Thymus (tissue), 11 donors: Measurements from ENCODE around the gene TMEM131L. TPM values are rescaled to one million over a fixed set of nuclear protein-coding genes. Genes with fewer than 3 reads are reported as not detected.

Experiments
- DNase-seq, 9 donors: peaks; one replicate each; pipeline ENCODE4 v3.0.0-alpha.2; 2013; ENCODE audit warnings: low spot score in 9 of 9, low read depth in 6 of 9, missing footprints in 1 of 9
- H3K27ac ChIP-seq, 2 donors: one replicate each; pipeline ENCODE4 v1.5.1; 2013; ENCODE audit warnings: control low read depth in 1 of 2, low read depth in 1 of 2, low read length in 1 of 2, mild to moderate bottlenecking in 1 of 2, moderate library complexity in 1 of 2
- H3K27me3 ChIP-seq, 2 donors: one replicate each; pipeline ENCODE4 v1.5.1; 2013; ENCODE audit warnings: low read length in 1 of 2; ENCODE audit not compliant: control insufficient read depth in 2 of 2, insufficient read depth in 1 of 2
- H3K36me3 ChIP-seq, 2 donors: one replicate each; pipeline ENCODE4 v1.5.1; 2013; ENCODE audit warnings: low read length in 1 of 2, mild to moderate bottlenecking in 1 of 2, moderate library complexity in 1 of 2; ENCODE audit not compliant: control insufficient read depth in 2 of 2, insufficient read depth in 2 of 2
- H3K4me1 ChIP-seq, 2 donors: one replicate each; pipeline ENCODE4 v1.5.1; 2013; ENCODE audit warnings: low read length in 2 of 2; ENCODE audit not compliant: control insufficient read depth in 2 of 2, insufficient read depth in 2 of 2
- H3K4me3 ChIP-seq, 2 donors: one replicate each; pipeline ENCODE4 v1.5.1; 2013; ENCODE audit warnings: low read length in 2 of 2, control low read depth in 1 of 2, mild to moderate bottlenecking in 1 of 2
- H3K9me3 ChIP-seq, 2 donors: one replicate each; pipeline ENCODE4 v1.5.1; 2013; ENCODE audit warnings: low read length in 1 of 2, mild to moderate bottlenecking in 1 of 2; ENCODE audit not compliant: control insufficient read depth in 2 of 2, insufficient read depth in 1 of 2
- WGBS: extraction: QIAGEN DNeasy Blood & Tissue Kit; methylation state at CpG from one replicate; pipeline ENCODE4 v1.1.7; 2013; 5-methylcytosine and 5-hydroxymethylcytosine counted together
- polyA plus RNA-seq: library from polyadenylated mRNA; stranded (reverse); fragments of 200-250 nt; gene quantifications from one replicate; pipeline ENCODE4 v1.2.3, GENCODE V29; 2013
- total RNA-seq: library from RNA; stranded (reverse); fragments of 120-200 nt; gene quantifications from one replicate; pipeline ENCODE4 v1.2.4, GENCODE V29; 2013
- donor health status: healthy.

Gene TMEM131L
- total and polyA plus RNA-seq, 2 donors = 32.8 to 40.9 TPM

DNA sequence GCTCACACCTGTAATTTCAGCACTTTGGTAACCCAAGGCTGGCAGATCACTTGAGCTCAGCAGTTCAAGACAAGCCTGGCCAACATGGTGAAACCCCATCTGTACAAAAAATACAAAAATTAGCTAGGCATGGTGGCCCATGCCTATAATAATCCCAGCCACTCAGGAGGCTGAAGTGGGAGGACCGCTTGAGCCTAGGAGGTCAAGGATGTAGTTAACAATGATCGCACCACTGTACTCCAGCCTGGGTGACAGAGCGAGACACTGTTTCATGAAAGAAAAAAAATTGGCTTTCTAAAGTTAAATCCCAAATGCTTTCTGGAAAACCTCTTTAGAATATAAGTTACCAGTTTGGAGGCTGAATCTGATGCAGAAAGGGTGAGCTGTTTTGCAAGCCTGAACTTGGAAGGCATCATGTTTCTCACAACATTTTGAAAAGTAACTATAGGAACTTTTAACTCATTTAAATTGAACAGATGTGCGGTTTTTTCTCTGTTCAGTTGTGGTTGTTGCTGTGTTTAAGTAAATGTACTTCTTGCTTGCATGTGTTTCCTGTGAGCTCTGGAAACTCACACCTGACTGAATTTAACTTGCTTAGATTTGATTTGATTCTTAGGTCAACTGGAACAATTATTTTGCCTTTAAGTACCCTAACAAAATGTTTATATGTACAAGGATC, 39.8 kb upstream of the TMEM131L start:
- no peaks in the 10 kb centered on the region for H3K36me3 ChIP-seq
- peaks cover 28 to 54% of the 10 kb centered on the region in 2 donors for H3K4me1 ChIP-seq
- WGBS = 57% methylated on average over 4 of the region's 4 CpGs
- DNase-seq = peak in 8 of 9 donors; percentile 57 to 94 (median 81)
- H3K27ac ChIP-seq = peak overlapping the region; percentile 84
- H3K27me3 ChIP-seq = no peaks in the 10 kb centered on the region
- peaks cover 0 to 2% of the 10 kb centered on the region in 2 donors for H3K9me3 ChIP-seq
- H3K4me3 ChIP-seq = no peak overlapping the region

DNA sequence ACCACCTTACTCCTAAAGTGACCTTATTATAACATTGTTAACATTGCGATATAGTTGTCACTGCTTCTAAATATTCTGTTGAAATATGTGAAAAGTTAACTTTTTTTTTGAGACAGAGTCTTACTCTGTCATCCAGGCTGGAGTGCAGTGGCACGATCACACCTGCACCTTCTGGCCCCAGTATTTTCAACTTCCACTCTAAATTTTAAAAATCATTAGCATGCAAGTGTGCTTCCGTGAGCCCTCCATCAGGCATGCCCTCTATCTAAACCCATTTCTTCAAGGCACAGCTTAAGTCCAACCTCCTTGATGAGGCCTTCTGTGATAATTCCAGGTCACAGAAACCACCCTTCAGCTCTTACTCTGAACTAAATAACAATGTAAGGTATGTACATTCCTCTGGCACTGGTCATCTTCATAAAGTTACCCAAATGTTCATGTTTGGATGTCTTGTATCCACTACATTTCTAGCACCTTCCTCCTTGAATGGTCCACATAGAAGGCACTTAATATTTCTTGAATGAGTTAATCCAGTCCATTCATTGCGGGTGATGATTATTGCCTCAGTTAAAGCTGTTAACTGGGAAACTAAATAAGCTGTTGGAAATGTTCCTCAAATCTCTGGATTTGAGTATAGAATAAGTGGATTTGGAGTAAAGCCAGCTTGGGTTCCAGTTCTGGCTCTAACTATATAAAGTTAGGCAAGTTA, 38.6 kb upstream of the TMEM131L start:
- H3K4me1 ChIP-seq = peaks cover 28 to 62% of the 10 kb centered on the region in 2 donors
- H3K36me3 ChIP-seq = no peaks in the 10 kb centered on the region
- no peak for DNase-seq
- whole genome bisulfite sequencing = 64% methylated on average over 4 of the region's 4 CpGs
- peak overlapping the region; percentile 84 to 89 for H3K27ac ChIP-seq
- H3K27me3 ChIP-seq = no peaks in the 10 kb centered on the region
- H3K4me3 ChIP-seq = no peak overlapping the region
- H3K9me3 ChIP-seq = peaks cover 0 to 2% of the 10 kb centered on the region in 2 donors

DNA sequence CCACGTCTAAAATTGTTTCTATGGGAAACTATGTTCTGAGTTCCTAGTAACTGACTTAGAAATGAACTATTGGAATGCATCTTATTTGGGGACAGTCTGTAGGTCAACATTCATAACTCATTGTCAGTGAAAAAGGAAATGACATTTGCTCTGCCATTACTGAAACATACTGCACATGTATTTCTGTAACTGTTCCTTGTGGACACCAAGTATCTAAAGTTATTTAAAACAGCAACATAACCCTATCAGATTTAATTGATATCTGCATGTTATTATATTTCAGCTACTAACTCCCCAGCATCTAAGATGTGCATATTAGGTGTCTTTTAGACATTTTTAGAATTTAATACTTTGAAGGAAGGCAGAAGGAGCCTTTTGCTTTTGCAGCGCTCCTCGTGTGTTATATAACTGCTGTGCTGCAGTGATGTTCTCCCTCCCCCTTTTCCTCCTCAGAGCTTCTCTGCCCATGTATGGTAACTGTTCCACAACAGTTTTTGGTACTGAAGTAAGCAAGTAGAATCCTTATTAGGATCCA, 37.2 kb upstream of the TMEM131L start:
- 16% methylated on average over 3 of the region's 3 CpGs for WGBS
- no peaks in the 10 kb centered on the region for H3K36me3 ChIP-seq
- peak in 4 of 9 donors; percentile 47 to 83 (median 56) for DNase-seq
- H3K4me1 ChIP-seq = peaks cover 41 to 77% of the 10 kb centered on the region in 2 donors
- peak overlapping the region; percentile 31 to 72 for H3K27ac ChIP-seq
- H3K4me3 ChIP-seq = no peak overlapping the region
- no peaks in the 10 kb centered on the region for H3K27me3 ChIP-seq
- H3K9me3 ChIP-seq = peaks cover 0 to 2% of the 10 kb centered on the region in 2 donors

DNA sequence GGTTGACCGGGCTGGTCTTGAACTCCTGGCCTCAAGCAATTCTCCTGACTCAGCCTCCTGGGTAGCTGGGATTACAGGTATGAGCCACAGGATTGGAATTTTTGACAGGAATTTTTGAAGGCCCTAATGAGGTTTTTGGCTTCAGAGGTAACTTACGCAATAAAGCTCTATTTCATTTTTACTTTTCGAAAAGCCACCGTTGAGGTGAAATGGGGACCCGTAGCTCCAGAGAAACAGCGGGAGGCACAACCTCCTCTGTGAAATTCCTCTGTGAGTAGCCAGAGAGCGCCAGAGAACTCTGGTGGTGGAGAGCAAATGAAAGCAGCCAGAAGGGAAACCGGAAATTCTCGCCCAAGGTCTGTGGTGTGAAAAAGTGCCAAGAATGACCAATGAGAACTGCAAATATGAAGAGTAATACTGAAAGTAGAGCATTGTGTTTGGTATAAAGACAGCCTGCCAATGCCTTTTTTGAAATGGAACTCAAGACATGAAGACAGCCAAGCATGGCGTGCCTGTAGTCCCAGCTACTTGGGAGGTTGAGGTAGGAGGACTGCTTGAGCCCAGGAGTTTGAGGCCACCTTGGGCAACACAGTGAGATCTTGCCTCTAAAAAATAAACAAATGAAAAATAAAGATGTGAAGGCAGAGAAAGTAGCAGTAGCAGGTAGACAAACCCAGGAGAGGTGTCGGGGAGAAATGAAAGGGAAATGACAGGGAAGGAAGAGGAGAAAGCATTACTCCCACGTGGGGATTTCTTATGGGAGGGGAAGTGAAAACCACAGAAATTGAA, 33.0 kb upstream of the TMEM131L start:
- 48% methylated on average over 12 of the region's 12 CpGs for WGBS

DNA sequence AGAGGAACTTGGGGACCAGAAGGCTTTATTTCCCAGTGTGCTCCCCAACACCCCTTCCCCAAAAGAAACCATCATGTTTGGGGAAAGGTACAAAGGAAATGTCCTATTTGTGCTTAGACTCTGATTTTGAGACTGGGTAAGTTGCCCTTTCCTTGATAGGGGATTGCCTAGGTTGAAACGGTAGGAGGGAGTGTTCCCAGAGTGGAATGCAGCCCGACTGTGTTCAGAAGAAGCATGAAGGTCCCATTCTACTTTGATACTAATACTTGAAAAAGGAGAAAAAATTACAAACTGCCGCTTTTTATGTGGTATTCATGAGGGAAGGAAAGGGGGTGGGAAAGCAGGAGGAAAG, 32.4 kb upstream of the TMEM131L start:
- H3K36me3 ChIP-seq = no peaks in the 10 kb centered on the region
- H3K4me3 ChIP-seq = peak overlapping the region; percentile 8 to 37
- peaks cover 13 to 57% of the 10 kb centered on the region in 2 donors for H3K4me1 ChIP-seq
- WGBS = 4% methylated on average over 3 of the region's 3 CpGs
- H3K27me3 ChIP-seq = no peaks in the 10 kb centered on the region
- no peak for DNase-seq
- no peaks in the 10 kb centered on the region for H3K9me3 ChIP-seq
- peak overlapping the region; percentile 79 to 81 for H3K27ac ChIP-seq

More for the DNA sequence above, 33.0 kb upstream of the TMEM131L start:
- Histone ChIP-seq H3K4me3 (peak overlapping the region; percentile 8 to 37), H3K27me3 (no peaks in the 10 kb centered on the region), H3K9me3 (no peaks in the 10 kb centered on the region), H3K4me1 (peaks cover 18 to 63% of the 10 kb centered on the region in 2 donors), H3K36me3 (no peaks in the 10 kb centered on the region), H3K27ac (peak overlapping the region; percentile 79 to 81)
- peak in 4 of 9 donors; percentile 56 to 84 (median 64) for DNase-seq

- Histone ChIP-seq H3K4me3 (no peak overlapping the region), H3K4me1 (peaks cover 14 to 61% of the 10 kb centered on the region in 2 donors), H3K9me3 (no peaks in the 10 kb centered on the region), H3K27me3 (no peaks in the 10 kb centered on the region), H3K36me3 (no peaks in the 10 kb centered on the region), H3K27ac (peak overlapping the region in 1 of 2 donors; percentile 81)
- DNase-seq = peak in 1 of 9 donors; percentile 41
- WGBS = 21% methylated on average over 2 of the region's 2 CpGs
Measured at GRCh38 chr4:153434190-153434589, 32.0 kb upstream of the TMEM131L start.

- WGBS = 26% methylated on average over 13 of the region's 13 CpGs
- peak overlapping the region; percentile 32 to 52 for H3K4me3 ChIP-seq
- no peaks in the 10 kb centered on the region for H3K27me3 ChIP-seq
- no peaks in the 10 kb centered on the region for H3K9me3 ChIP-seq
- H3K36me3 ChIP-seq = no peaks in the 10 kb centered on the region
- peaks cover 14 to 54% of the 10 kb centered on the region in 2 donors for H3K4me1 ChIP-seq
- DNase-seq = peak in 2 of 9 donors; percentile 52 to 76
- H3K27ac ChIP-seq = peak overlapping the region; percentile 79 to 80
Measured at GRCh38 chr4:153438916-153439756, 27.0 kb upstream of the TMEM131L start.

DNA sequence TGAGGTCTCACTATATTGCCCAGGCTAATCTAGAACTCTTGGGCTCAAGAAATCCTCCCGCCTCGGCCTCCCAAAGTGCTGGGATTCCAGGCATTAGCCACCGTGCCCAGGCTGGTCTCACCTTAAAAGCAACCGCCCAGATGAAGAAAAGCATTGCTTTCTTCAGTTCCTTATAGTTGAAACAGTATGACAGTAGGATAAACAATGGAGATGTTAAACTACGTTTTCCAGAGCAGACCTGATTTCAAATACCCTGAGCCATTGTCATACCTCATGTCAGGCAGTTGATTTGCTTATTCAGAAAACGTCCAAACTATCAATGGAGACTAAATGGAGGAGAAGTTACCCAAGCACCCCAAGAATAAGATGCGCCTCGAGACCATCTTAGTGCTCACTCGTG, 26.3 kb upstream of the TMEM131L start:
- no peak for DNase-seq
- Histone ChIP-seq H3K27ac (peak overlapping the region in 1 of 2 donors; percentile 26), H3K27me3 (no peaks in the 10 kb centered on the region), H3K4me3 (no peak overlapping the region), H3K36me3 (no peaks in the 10 kb centered on the region), H3K4me1 (peaks cover 14 to 53% of the 10 kb centered on the region in 2 donors), H3K9me3 (no peaks in the 10 kb centered on the region)
- WGBS = 90% methylated on average over 9 of the region's 9 CpGs
